HT-29 (cell line): ENCODE measurements around the gene AKAP8. TPM values are rescaled to one million over a fixed set of nuclear protein-coding genes. Genes with fewer than 3 reads are reported as not detected.
"Not testable (repeated sequence)": the region's sequence is repeated elsewhere in the genome, so short reads cannot be mapped to it uniquely, and the experiment has no call there.

Experiments
- DNase-seq: peaks from one replicate; pipeline ENCODE4 v3.0.0-alpha.2; 2015; ENCODE audit warnings: low spot score
- total RNA-seq: library from RNA; depleted of rRNA; stranded (reverse); fragments of >200 nt; shearing (Covaris generic); gene quantifications from 2 replicates; pipeline ENCODE4 v1.2.3, GENCODE V29; 2014

The AKAP8 gene
- total RNA-seq, 1 experiment from 2014 or later = 41.7 TPM

- not testable (repeated sequence) for DNase-seq
Observed at GRCh38 chr19:15335992-15336391, 43.6 kb downstream of the AKAP8 start.

GRCh38 chr19:15332311-15332996, 47.1 kb downstream of the AKAP8 start, which contains the start of gene BRD4:
TSS of gene BRD4 (minus strand) at chr19:15332539. CDS start at chr19:15273099, 59,440 bp downstream.
- DNase-seq = peak; percentile 30

- peak; percentile 33 for DNase-seq
Observed at GRCh38 chr19:15331419-15332310, 47.9 kb downstream of the AKAP8 start.

- no peak for DNase-seq
Observed at GRCh38 chr19:15330801-15331418, 48.7 kb downstream of the AKAP8 start.

- DNase-seq = no peak
Observed at GRCh38 chr19:15328312-15328711, 51.3 kb downstream of the AKAP8 start.

GRCh38 chr19:15324791-15325519, 54.6 kb downstream of the AKAP8 start:
- no peak for DNase-seq

- no peak for DNase-seq
Observed at GRCh38 chr19:15323496-15324235, 55.9 kb downstream of the AKAP8 start.

- DNase-seq = no peak
Observed at GRCh38 chr19:15321739-15322138, 57.8 kb downstream of the AKAP8 start.

- DNase-seq = no peak
Observed at GRCh38 chr19:15320116-15320515, 59.5 kb downstream of the AKAP8 start.

GRCh38 chr19:15318241-15318691, 61.3 kb downstream of the AKAP8 start:
- no peak for DNase-seq

GRCh38 chr19:15317392-15318071, 62.1 kb downstream of the AKAP8 start:
- DNase-seq = no peak

- DNase-seq = no peak
Observed at GRCh38 chr19:15316498-15316897, 63.1 kb downstream of the AKAP8 start.

- DNase-seq = no peak
Observed at GRCh38 chr19:15315101-15315500, 64.5 kb downstream of the AKAP8 start.

GRCh38 chr19:15313649-15314279, 65.8 kb downstream of the AKAP8 start:
- DNase-seq = no peak

GRCh38 chr19:15307169-15307568, 72.4 kb downstream of the AKAP8 start:
- DNase-seq = no peak

GRCh38 chr19:15305582-15306334, 73.8 kb downstream of the AKAP8 start:
- no peak for DNase-seq

- DNase-seq = no peak
Observed at GRCh38 chr19:15304140-15304705, 75.4 kb downstream of the AKAP8 start.
